Brain microvascular endothelial cell (primary cell): ENCODE results near the gene LAMP5.

Experiments used
- DNase-seq: peaks from one replicate; pipeline ENCODE4 v3.0.0-alpha.2; 2020
- H3K27ac ChIP-seq: fragments of 250-450 bp; sonication (Bioruptor Pico); 2 replicates; pipeline ENCODE4 v1.5.1; 2020; ENCODE audit warnings: mild to moderate bottlenecking, moderate library complexity
- H3K27me3 ChIP-seq: fragments of 250-450 bp; sonication (Bioruptor Pico); replicated peaks from 2 replicates; pipeline ENCODE4 v1.5.1; 2020; ENCODE audit warnings: mild to moderate bottlenecking
- H3K36me3 ChIP-seq: fragments of 250-450 bp; sonication (Bioruptor Pico); replicated peaks from 2 replicates; pipeline ENCODE4 v1.5.1; 2020; ENCODE audit warnings: mild to moderate bottlenecking
- H3K4me3 ChIP-seq: 2 replicates; pipeline ENCODE4 v1.5.1; 2011; ENCODE audit warnings: low read depth, mild to moderate bottlenecking, control low read depth, low read length, moderate library complexity
- CTCF ChIP-seq: IDR thresholded peaks from 2 replicates; pipeline ENCODE4 v1.5.1; 2011; ENCODE audit warnings: low read depth, mild to moderate bottlenecking, moderate library complexity, low read length, control low read depth, inconsistent platforms; ENCODE audit errors: missing control alignments
- in situ Hi-C: cut with HindIII; loops from 2 replicates; pipeline ENCODE4 v1.10.0; 2017; ENCODE audit warnings: low sequenced_read_pairs, low pct_ligation_motif_present

LAMP5 gene

GRCh38 chr20:9487231-9487630 lies 27.2 kb upstream of the LAMP5 start:
- DNase-seq = no peak
- no peaks in the 10 kb centered on the region for H3K27me3 ChIP-seq
- H3K4me3 ChIP-seq = no peak overlapping the region
- no peaks in the 10 kb centered on the region for H3K36me3 ChIP-seq
- in situ Hi-C loops = no loop called here
- TF ChIP-seq CTCF = no peak
- H3K27ac ChIP-seq = no peak overlapping the region

- no peak for DNase-seq
- H3K27me3 ChIP-seq = no peaks in the 10 kb centered on the region
- no peaks in the 10 kb centered on the region for H3K36me3 ChIP-seq
- H3K27ac ChIP-seq = no peak overlapping the region
- no peak for TF ChIP-seq CTCF
- no peak overlapping the region for H3K4me3 ChIP-seq
- in situ Hi-C loops = no loop called here
Observed at GRCh38 chr20:9488063-9488462, 26.3 kb upstream of the LAMP5 start.

GRCh38 chr20:9490161-9490560 lies 24.2 kb upstream of the LAMP5 start:
- in situ Hi-C loops = no loop called here
- TF ChIP-seq CTCF = no peak
- Histone ChIP-seq H3K36me3 (no peaks in the 10 kb centered on the region), H3K4me3 (no peak overlapping the region), H3K27me3 (no peaks in the 10 kb centered on the region), H3K27ac (no peak overlapping the region)
- no peak for DNase-seq

DNA sequence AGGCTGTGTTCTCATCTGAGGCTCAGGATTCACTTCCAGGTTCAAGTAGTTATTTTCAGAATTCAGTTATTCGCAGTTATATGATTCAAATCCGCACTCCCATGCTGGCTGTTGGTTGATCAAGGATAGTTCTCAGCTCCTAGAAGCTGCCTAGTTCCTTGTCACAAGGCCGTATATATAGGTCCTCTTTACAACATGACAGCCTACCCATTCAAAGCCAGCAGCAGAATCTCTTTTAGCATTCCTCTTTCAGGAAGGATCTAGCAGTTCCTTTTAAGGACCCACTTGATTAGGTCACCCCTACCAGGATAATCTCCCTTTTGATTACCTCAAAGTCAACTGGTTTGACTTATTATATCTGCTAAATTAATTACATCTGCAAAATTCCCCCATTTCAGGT lies 23.8 kb upstream of the LAMP5 start:
- Histone ChIP-seq H3K36me3 (no peaks in the 10 kb centered on the region), H3K27ac (no peak overlapping the region), H3K4me3 (no peak overlapping the region), H3K27me3 (no peaks in the 10 kb centered on the region)
- no peak for TF ChIP-seq CTCF
- no peak for DNase-seq
- in situ Hi-C loops = no loop called here

DNA sequence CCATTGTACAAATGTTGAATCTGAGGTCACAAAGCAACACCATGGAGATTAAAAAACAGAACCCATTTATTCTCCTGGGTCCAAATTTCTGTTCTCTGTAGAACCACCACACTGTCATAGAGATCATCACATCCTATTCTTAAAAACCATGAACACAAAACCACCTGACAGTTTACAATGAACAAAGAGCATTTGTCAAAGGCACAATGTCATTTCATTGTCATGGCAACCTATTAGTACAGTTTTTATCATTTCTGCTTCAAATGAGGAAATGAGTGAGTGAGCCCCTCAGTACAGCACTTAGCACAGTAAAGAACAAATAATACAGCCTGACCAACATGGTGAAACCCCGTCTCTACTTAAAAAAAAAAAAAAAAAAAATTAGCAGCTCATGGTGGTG lies 23.1 kb upstream of the LAMP5 start:
- Histone ChIP-seq H3K4me3 (no peak overlapping the region), H3K36me3 (no peaks in the 10 kb centered on the region), H3K27me3 (no peaks in the 10 kb centered on the region), H3K27ac (no peak overlapping the region)
- no peak for TF ChIP-seq CTCF
- DNase-seq = no peak
- in situ Hi-C loops = no loop called here

- no peak for TF ChIP-seq CTCF
- no peak for DNase-seq
- no peak overlapping the region for H3K4me3 ChIP-seq
- in situ Hi-C loops = no loop called here
- no peak overlapping the region for H3K27ac ChIP-seq
- H3K27me3 ChIP-seq = no peaks in the 10 kb centered on the region
- no peaks in the 10 kb centered on the region for H3K36me3 ChIP-seq
Observed at GRCh38 chr20:9492067-9492466, 22.3 kb upstream of the LAMP5 start.
